NCI-H2227 treated with DMSO at 0.1 percent for 48 hours (cell line): ENCODE data around the gene C20orf173.
"Not testable (repeated sequence)": the region's sequence is repeated elsewhere in the genome, so short reads cannot be mapped to it uniquely, and the experiment has no call there.

ENCODE experiments used
- DNase-seq: peaks from one replicate; lab custom pipeline; 2025; lab: John Stamatoyannopoulos, UW

Gene C20orf173

GRCh38 chr20:35546127-35546526, 16.7 kb upstream of the C20orf173 start:
- DNase-seq = no peak

DNA sequence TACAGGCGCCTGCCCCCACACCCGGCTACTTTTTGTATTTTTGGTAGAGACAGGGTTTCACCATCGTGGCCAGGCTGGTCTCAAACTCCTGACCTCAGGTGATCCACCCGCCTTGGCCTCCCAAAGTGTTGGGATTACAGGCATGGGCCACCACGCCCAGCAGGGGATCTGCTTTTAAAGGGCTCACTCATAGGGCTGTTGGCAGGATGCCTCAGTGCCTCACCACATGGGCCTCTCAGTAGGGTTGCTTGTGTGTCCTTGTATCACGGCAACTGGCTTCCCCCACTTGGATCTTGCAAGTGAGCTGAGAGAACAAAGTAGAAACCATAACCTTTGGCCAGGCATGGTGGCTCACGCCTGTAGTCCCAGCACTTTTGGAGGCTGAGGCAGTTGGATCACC, 15.5 kb upstream of the C20orf173 start:
- DNase-seq = not testable (repeated sequence)

DNA sequence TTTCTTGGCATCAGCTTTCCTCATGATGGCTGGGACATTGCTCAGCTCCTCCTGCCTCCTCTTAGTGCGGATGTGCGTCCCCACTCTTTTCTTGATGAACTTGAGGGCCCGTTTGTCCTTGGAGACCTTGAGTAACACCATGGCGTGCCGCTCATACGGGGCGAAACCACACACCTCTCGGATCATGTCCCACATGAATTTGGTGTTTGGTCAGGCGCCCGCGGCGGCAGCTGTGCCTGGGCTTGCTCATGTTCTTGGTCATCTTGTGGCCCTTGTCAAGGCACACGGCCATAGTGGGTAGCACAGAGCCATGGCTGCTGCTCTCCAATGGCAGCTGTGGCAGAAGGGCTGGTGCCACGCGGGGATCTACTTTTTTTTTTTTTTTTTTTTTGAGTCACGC, 15.0 kb upstream of the C20orf173 start:
- no peak for DNase-seq

DNA sequence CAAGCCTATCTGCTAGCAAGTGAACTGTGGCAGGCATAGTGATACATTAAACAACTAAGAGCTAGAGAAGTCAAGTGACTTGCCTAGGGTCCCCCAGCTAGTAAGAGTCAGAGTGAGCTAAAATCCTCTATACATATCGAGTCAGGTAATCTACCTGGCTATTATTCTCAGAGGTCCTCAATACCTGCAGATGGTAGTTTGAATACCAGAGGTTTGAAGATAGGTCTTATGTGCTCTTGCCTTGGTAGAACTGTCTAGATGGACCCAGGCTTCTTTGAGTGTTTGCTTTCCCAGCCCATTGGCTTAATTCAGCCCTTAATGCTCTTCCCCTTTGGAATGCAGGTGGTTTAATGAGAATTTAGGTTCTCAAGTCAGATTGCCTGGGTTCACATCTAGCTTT, 13.5 kb upstream of the C20orf173 start:
- DNase-seq = no peak

GRCh38 chr20:35541783-35542662, 12.6 kb upstream of the C20orf173 start, which contains the start of gene ERGIC3:
Gene ERGIC3 (plus strand): TSS chr20:35542078. CDS start chr20:35542098, 20 bp downstream.
- DNase-seq = peak; percentile 97

- no peak for DNase-seq
These were observed 11.8 kb upstream of the C20orf173 start for GRCh38 chr20:35541118-35541782.

DNA sequence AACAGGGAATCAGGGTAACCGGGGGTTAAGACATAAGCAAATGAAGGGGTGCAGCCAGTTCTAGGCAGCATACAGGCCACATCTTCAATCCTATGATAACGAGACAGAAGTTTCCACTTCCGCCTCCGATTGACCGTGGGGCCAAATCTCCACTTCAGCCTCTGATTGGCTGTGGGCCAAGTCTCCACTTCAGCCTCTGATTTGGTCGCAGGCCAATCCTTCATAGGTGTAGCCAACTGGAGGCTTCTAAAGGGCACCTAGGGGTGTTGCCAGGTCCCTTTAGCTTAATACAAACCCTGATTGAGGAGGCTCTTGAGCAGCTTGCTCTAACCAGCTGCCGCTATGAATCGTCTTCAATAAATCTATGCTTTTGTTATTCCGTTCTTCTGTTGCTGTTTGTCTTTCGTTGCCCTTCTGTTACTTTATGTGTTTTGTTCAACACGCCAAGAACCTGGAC, 10.3 kb upstream of the C20orf173 start:
- DNase-seq = peak; percentile 92

DNA sequence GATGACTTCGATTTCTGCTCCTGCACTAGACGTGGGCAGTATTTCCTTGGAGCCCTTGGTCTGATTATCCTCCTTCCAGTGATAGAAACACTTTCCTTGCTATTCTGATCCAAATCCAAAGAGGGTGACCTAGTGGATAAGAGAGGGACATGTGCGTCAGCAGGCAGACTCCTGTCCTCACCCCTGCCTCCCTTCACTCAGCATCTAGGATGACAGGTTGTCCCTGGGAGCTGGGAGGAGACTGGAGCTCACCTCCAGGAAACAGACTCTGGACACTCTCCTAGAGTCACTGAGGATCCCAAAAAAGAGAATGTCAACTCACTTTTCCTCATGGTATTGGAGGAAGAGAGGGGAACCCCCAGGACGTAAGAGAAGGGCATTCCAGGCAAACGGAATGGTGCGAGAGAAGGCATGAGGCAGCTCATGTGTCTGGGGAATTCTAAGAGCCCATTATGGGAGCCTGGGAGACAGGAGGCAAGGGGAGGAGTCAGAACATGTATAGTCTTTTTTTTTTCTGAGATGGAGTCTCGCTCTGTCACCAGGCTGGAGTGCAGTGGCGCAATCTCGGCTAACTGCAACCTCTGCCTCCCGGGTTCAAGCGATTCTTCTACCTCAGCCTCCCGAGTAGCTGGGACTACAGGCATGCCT, 2.2 kb downstream of the C20orf173 start:
- DNase-seq = no peak

DNA sequence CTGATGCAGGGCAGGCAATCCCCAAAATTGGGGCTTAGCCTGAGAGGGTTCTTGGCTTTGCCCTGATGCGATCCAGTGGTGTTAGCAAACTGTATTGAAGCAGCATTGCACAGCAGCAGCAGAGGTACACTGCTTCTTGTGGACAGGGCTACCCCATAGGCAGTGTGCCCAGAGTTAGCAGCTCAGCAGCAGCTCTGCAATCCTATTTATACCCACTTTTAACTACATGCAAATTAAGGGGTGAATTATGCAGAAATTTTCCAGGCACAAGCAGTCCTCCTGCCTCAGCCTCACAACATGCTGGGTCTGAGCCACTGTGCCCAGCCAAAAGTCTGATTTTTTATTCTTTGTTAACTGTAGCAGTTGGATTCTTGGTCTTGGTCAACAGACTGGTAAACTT, 3.8 kb downstream of the C20orf173 start:
- no peak for DNase-seq

DNA sequence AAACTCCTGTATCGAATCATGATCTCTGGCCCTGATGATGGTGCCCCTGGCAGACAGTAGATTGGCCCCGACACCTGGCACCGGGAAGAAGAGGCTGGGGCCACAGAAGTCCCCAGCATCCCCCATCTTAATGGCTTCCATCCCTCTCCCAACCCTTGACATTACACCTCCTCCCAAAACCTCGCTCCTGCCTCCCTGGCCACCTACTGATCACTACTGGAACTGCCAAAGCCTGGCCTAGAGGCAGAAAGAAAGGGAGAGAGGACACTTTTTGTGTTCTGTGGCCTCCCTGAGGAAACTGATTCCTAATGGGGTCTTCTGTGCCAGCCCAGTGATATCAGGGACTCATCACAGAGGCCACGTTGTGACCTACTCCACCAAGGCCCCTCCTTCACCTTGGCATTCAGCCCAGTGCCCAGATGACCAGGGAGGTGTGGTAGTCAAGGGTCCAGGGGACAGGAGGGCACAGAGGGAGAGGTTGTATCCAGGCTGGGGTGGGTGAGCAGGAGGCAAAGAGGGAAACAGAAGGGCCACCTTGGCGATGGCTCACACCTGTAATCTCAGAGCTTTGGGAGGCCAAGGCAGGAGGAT, 6.1 kb downstream of the C20orf173 start:
- no peak for DNase-seq

GRCh38 chr20:35518955-35519354, 10.5 kb downstream of the C20orf173 start:
- DNase-seq = no peak

DNA sequence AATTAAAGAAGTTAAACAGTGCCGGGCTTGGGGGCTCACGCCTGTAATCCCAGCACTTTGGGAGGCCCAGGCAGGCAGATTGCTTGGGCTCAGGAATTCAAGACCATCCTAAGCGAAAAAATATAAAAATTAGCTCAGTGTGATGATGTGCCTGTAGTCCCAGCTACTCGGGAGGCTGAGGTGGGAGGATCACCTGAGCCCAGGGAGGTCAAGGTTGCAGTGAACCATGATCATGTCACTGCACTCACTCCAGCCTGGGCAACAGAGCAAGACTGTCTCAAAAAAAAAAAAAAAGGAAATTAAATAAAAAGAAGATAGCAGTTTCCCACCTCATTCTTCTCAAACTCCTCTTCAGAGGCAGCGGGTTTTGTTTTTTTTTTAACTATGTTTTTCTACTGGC, 11.7 kb downstream of the C20orf173 start:
- DNase-seq = not testable (repeated sequence)

DNA sequence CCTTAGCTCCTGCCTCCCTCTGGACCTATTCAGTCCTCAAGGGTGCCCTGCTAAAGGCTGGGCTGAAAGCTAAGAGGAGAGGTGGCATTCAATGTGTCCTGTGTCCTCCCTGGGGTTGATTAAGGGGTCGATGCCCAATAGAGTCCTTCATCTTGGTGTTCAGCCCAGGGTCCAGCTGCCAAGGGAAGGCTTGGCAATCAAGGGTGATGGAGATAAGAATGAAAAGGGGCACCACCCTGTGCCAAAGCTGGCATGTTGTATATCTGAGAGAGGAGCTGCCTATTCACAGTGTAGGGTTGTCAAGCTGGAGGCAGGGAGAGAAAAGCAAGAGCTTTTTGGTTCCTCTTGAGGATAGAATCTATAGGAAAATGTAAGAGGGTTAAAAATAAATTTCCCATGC, 12.3 kb downstream of the C20orf173 start:
- no peak for DNase-seq

DNA sequence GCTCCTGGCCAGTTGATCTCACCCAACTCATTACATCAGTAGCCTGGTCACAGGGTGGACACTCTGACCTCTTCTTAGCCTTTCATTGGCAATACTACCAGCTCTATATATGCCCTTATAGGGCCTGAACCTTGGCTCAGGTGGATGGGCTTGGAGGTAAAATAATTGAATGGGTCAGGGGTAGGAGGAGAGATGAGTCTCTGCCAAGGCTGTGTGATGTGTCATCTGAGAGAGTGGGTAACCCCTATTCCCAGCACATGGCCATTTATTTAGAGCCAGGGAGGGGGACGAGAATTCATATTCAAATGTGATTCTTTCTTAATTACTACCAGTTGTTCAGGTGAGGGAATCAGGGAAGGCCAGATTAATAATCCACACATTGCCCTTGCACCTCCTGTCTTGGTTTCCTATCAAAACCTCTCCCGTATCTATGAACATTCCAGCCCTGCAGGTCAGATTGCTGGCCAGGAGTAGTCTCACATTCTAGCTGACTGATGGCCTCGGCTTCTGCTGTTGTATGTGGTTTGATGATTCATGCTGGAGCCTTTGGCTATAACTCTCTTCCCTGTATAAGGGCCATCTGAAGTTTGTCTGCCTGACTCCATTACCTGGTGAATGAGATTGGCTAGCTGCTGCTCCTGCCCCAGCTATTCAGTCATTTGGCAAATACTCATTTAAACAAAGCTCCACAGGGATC, 13.4 kb downstream of the C20orf173 start:
- no peak for DNase-seq

DNA sequence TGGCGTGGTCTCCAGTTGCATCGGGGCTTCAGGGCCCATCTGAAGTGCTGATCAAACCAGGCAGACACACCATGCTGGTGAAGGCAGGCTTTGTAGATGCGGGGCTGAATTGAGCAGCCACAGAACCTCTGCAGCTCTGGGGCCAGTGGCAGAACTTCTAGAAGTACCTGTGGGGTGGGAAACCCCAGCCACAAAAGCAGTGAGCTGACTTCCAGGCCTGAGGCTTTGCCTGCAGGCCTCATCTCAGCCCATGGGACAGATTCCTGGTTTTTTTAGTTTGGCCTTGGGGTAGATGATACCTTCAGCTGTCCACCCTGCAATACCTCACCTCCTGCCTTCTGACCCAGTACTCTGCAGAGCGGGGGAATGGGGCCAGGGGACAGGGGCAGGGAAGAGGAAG, 14.1 kb downstream of the C20orf173 start:
- DNase-seq = no peak

GRCh38 chr20:35514371-35514932, 15.0 kb downstream of the C20orf173 start:
- no peak for DNase-seq

DNA sequence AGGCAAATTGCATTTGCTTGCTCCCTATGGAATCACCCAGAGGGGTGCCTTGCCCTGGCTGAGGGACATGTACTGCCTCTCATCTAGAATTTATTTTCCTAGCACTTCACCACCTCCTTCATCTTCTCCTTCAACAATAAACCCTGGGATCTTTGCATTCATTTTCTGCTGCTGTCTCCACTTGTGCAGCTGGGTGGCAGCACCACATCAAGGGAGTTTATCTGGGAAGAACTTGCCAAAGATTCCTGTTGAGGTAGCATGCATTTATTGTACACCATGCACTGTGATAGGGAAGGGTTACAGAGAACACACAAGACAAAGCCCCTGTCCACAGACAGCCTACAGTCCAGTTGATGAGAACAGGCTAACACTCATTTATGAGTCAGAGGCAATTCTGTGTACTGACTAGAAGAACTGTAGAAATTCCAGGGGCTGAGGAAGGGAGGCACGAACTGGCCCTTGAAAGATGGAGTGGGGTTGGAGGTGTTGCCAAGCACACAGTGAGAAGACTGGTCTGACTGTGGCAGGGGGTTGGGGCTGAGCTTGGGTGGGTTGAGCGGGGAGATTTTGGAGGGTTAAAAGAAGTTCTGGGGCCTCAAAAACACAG, 17.5 kb downstream of the C20orf173 start:
- DNase-seq = peak; percentile 18

- DNase-seq = no peak
These were observed 18.3 kb downstream of the C20orf173 start for GRCh38 chr20:35510951-35511735.

GRCh38 chr20:35508493-35509218, 20.8 kb downstream of the C20orf173 start:
- no peak for DNase-seq
